ENCODE measurements around the gene RTEL1. TPM values are rescaled to one million over a fixed set of nuclear protein-coding genes. Genes with fewer than 3 reads are reported as not detected.

Gene RTEL1
- total and polyA plus RNA-seq, 2 donors (not counting 1 experiment from before 2014, with no cell fraction given): 15.1 to 32.6 TPM

DNA sequence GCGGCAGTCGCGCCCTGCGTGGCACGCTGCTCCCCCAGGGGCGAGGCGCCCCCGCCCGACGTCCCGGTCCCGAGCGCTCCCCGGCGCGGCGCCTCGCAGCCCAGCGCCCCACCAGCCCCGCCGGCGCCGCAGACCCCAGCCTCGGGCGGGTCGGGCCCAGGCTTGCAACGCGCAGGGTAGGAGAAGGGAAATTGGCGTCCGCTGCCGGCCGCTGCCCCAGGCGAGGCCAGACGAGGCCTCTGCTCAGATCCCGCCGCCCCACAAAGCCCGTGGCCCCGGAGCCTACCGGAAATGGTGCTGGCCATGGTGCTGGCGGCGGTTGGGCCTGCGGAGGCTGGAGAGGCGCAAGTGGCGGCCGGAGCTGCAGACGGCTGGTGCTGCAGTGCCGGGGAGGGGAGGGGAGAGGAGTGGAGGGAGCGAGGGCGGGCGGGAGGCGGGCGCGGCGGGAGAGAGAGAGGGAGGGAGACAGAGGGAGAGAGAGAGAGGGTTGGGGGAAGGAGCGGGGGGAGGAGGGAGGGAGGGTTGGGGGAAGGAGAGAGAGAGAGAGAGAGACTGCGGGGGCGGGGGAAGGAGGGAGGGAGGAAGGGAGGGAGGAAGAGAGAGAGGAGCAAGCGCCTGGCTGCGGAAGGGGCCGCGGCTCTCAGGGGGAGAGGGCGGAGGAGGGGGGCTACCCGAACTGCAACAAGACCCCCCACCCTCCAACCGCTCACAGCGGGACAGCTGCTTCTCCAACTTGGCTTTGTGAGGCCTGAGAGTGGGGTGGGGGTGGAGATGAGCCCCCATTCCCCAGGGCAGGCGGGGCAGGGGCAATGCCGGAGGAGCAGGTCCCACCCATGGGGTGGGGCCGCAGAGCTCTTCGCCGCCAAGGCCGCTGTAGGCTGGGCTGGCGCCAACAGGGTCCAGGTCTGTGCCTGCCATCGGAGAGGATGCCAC lies 4.8 kb upstream of the RTEL1 start, which contains the start of gene STMN3:
Gene STMN3 (minus strand): TSS at position 384 of the 933 bp plus-strand sequence. CDS start 79 bp downstream, at position 305.
- DNase-seq (peak; percentile 77), ATAC-seq (ENCODE audit: low read depth) (peak; percentile 46)
- Histone ChIP-seq H3K4me1 (ENCODE audit: control insufficient read depth in 2 of 2, insufficient read depth in 2 of 2, low read length in 2 of 2) (peaks cover 23 to 38% of the 10 kb centered on the region in 2 donors), H3K9ac (ENCODE audit: low read length) (peak within 1 kb of the TSS; percentile 56), H3K9me3 (ENCODE audit: control extremely low read depth in 1 of 3, control insufficient read depth in 2 of 3, insufficient read depth in 1 of 3, low read length in 2 of 3) (peaks cover 0 to 4% (median 0%) of the 10 kb centered on the region in 3 donors), H3K4me2 (replicated peaks; ENCODE audit: low read depth, low read length, poor library complexity, severe bottlenecking) (peak within 1 kb of the TSS; percentile 92), H2AFZ (ENCODE audit: insufficient read depth, low read depth, low read length, poor library complexity, severe bottlenecking) (peak within 1 kb of the TSS; percentile 73), H3K27ac (ENCODE audit: low read length in 2 of 2) (no peak within 1 kb of the TSS), H3K36me3 (replicated peaks in 1 of 2; ENCODE audit: control extremely low read depth in 1 of 2, control insufficient read depth in 1 of 2, extremely low read depth in 1 of 2, insufficient read depth in 2 of 2, low read length in 1 of 2) (no peaks in the 10 kb centered on the region), H4K20me1 (ENCODE audit: control insufficient read depth, insufficient read depth, low read length, poor library complexity, severe bottlenecking) (no peaks in the 10 kb centered on the region), H3K27me3 (replicated peaks in 1 of 4; ENCODE audit: control extremely low read depth in 1 of 4, control insufficient read depth in 3 of 4, insufficient read depth in 4 of 4, low read length in 3 of 4) (peaks cover 0 to 31% (median 11%) of the 10 kb centered on the region in 4 experiments), H3K4me3 (ENCODE audit: control extremely low read depth in 1 of 5, extremely low read depth in 1 of 5, insufficient read depth in 1 of 5, low read depth in 2 of 5, low read length in 4 of 5) (peak within 1 kb of the TSS in 4 of 5 experiments; percentile 28 to 59 (median 48)), H3K79me2 (ENCODE audit: control insufficient read depth, insufficient read depth, low read length) (no peaks in the 10 kb centered on the region)
- H3K4me3 Mint-ChIP-seq: peak within 1 kb of the TSS; percentile 75
- ChIA-PET CTCF (interaction anchor here (0.7 kb wide), 1 partner anchor 11 kb away, joined by 5 read pairs; no protein-coding TSS in a partner anchor), POLR2A (interaction anchor here (0.7 kb wide), 3 partner anchors 11 to 114 kb away, joined by 3 to 5 read pairs (median 3); partner anchors contain the start of gene GMEB2)
- H3K9me3 Mint-ChIP-seq (ENCODE audit: insufficient read depth): no peaks in the 10 kb centered on the region
- H3K27ac Mint-ChIP-seq: no peak within 1 kb of the TSS
- H3K27me3 Mint-ChIP-seq: no peaks in the 10 kb centered on the region
- TF ChIP-seq, protein P1, sequence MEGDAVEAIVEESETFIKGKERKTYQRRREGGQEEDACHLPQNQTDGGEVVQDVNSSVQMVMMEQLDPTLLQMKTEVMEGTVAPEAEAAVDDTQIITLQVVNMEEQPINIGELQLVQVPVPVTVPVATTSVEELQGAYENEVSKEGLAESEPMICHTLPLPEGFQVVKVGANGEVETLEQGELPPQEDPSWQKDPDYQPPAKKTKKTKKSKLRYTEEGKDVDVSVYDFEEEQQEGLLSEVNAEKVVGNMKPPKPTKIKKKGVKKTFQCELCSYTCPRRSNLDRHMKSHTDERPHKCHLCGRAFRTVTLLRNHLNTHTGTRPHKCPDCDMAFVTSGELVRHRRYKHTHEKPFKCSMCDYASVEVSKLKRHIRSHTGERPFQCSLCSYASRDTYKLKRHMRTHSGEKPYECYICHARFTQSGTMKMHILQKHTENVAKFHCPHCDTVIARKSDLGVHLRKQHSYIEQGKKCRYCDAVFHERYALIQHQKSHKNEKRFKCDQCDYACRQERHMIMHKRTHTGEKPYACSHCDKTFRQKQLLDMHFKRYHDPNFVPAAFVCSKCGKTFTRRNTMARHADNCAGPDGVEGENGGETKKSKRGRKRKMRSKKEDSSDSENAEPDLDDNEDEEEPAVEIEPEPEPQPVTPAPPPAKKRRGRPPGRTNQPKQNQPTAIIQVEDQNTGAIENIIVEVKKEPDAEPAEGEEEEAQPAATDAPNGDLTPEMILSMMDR (IDR thresholded peaks at IDR 0.05): no peak
- intact Hi-C loops (cut with micrococcal nuclease): no loop called here
- H3K4me1 Mint-ChIP-seq: peaks cover 18% of the 10 kb centered on the region
- under 1% methylated on average over 46 of the region's 73 CpGs for WGBS (ENCODE audit: insufficient coverage)
